ENCODE results near the gene ERVW-1. TPM values are rescaled to one million over a fixed set of nuclear protein-coding genes. Genes with fewer than 3 reads are reported as not detected.

The ERVW-1 gene
- total RNA-seq, 6 donors from 2014 or later = 0.20 TPM; not detected in 5

DNA sequence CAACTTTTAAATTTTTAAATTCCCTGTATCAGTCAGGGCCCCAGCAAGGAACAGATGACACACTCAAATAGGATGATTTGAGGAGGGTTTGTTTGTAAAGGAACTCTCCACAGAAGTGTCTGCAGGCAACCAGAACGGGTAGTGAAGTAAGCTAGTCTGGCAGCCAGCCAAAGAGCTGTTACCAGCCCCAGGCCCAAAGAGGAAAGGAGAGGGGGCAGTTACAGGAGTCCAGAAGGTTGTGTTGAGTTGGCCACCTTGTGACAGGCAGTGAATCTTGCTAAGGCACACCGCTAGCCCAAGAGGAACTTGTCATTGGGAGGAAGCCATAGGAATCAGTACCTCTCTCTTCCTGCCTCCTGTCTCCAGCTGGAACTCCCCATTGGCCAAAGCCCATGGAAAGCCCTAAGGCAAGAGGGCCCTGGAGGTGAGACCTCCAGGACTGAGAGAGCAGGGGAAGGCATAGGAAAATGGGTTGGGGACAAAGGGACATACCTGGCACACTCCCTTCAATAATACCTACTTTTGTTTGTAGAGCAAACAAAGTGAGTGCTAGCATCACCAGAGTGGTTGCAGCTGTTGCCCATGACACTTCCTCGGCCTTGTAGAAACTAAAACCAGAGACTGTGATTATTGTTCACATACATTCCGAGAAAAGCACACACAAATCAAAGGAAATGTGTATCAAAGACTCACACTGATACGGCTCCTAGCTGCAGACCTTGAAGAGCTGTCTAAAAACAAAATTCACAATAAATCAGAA is 55.9 kb downstream of the ERVW-1 start:
- Histone ChIP-seq H3K27me3 (no peaks in the 10 kb centered on the region), H3K4me1 (peaks cover 0 to 22% (median 6%) of the 10 kb centered on the region in 4 donors), H3K4me3 (no peak overlapping the region), H3K36me3 (no peaks in the 10 kb centered on the region), H3K9me3 (no peaks in the 10 kb centered on the region), H3K27ac (no peak overlapping the region)
- TF ChIP-seq EP300 (IDR thresholded peaks at IDR 0.05) (no peak), POLR2A (IDR thresholded peaks at IDR 0.05) (no peak), POLR2AphosphoS5 (IDR thresholded peaks at IDR 0.05) (no peak)
- TF ChIP-seq, protein P1, sequence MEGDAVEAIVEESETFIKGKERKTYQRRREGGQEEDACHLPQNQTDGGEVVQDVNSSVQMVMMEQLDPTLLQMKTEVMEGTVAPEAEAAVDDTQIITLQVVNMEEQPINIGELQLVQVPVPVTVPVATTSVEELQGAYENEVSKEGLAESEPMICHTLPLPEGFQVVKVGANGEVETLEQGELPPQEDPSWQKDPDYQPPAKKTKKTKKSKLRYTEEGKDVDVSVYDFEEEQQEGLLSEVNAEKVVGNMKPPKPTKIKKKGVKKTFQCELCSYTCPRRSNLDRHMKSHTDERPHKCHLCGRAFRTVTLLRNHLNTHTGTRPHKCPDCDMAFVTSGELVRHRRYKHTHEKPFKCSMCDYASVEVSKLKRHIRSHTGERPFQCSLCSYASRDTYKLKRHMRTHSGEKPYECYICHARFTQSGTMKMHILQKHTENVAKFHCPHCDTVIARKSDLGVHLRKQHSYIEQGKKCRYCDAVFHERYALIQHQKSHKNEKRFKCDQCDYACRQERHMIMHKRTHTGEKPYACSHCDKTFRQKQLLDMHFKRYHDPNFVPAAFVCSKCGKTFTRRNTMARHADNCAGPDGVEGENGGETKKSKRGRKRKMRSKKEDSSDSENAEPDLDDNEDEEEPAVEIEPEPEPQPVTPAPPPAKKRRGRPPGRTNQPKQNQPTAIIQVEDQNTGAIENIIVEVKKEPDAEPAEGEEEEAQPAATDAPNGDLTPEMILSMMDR (IDR thresholded peaks at IDR 0.05) = no peak
- ATAC-seq (ENCODE audit: low FRiP score in 2 of 2) (no peak), DNase-seq (no peak)
- 49 to 54% methylated on average over 5 of the region's 5 CpGs for whole genome bisulfite sequencing, 2 donors

Other genes starting within 250 kb of the ERVW-1 start
- 100 to 1,000 TPM in 2 of 6 donors, 10 to 100 TPM in 4; 36.8 to 173 (median 56.2) TPM for gene KRIT1, start 232.0 kb downstream of the ERVW-1 start, total RNA-seq
- gene ANKIB1, start 232.0 kb downstream of the ERVW-1 start, total RNA-seq = 10 to 100 TPM; 22.8 to 47.1 (median 40.9) TPM
- 10 to 100 TPM; 21.4 to 66.6 (median 39.5) TPM for gene GATAD1, start 30.5 kb downstream of the ERVW-1 start, total RNA-seq
- 10 to 100 TPM in 5 of 6 donors, 1 to 10 TPM in 1; 8.4 to 31.3 (median 13.4) TPM for gene PEX1, start 50.6 kb upstream of the ERVW-1 start, total RNA-seq
- 10 to 100 TPM in 3 of 6 donors, 1 to 10 TPM in 3; 3.7 to 17.9 (median 10.9) TPM for gene RBM48, start 50.8 kb upstream of the ERVW-1 start, total RNA-seq
- gene FAM133B, start 112.4 kb upstream of the ERVW-1 start, total RNA-seq = 10 to 100 TPM; 10.1 to 42.5 (median 19.8) TPM

All from upper lobe of left lung (tissue), 6 donors.